Right atrium auricular region (tissue), 2 donors: ENCODE data around the gene TMCO2. TPM values are rescaled to one million over a fixed set of nuclear protein-coding genes. Genes with fewer than 3 reads are reported as not detected.
A peak's percentile ranks its signal among the peaks of the same experiment; 100 is the strongest.

Source experiments
- DNase-seq: peaks from one replicate; pipeline ENCODE4 v3.0.0-alpha.2; 2019; ENCODE audit warnings: low spot score
- H3K27ac ChIP-seq, 2 donors: fragments of 200-600 bp; sonication (generic); 1 replicate in 1 of 2; 2 replicates in 1 of 2; pipeline ENCODE4 v1.5.1; 2016 to 2019
- H3K27me3 ChIP-seq, 2 donors: fragments of 200-600 bp; sonication (generic); one replicate each; pipeline versions ENCODE4 v1.5.1 to v1.6.0; 2017 to 2019
- H3K36me3 ChIP-seq: fragments of 200-600 bp; sonication (generic); one replicate; pipeline ENCODE4 v1.5.1; 2016
- H3K4me1 ChIP-seq, 2 donors: fragments of 200-600 bp; sonication (generic); one replicate each; pipeline versions ENCODE4 v1.5.1 to v1.6.0; 2017 to 2019
- H3K4me3 ChIP-seq, 2 donors: fragments of 200-600 bp; sonication (generic); 1 replicate in 1 of 2; 2 replicates in 1 of 2; pipeline ENCODE4 v1.5.1; 2017 to 2019; ENCODE audit warnings: mild to moderate bottlenecking in 1 of 2, moderate library complexity in 1 of 2
- H3K9me3 ChIP-seq, 2 donors: fragments of 200-600 bp; sonication (generic); one replicate each; pipeline ENCODE4 v1.5.1; 2019
- total RNA-seq, 2 donors: library from RNA; depleted of rRNA; stranded (reverse); fragments of >200 nt; gene quantifications; one replicate each; pipeline ENCODE4 v1.1.0, GENCODE V29; 2016
- TF ChIP-seq, protein P1 (sequence below), 2 donors: fragments of 200-600 bp; sonication (generic); IDR thresholded peaks; one replicate each; pipeline ENCODE4 v1.5.1; 2019; ENCODE audit warnings: antibody characterized with exemption in 2 of 2

TMCO2 gene
- total RNA-seq, 2 donors from 2014 or later: not detected

DNA sequence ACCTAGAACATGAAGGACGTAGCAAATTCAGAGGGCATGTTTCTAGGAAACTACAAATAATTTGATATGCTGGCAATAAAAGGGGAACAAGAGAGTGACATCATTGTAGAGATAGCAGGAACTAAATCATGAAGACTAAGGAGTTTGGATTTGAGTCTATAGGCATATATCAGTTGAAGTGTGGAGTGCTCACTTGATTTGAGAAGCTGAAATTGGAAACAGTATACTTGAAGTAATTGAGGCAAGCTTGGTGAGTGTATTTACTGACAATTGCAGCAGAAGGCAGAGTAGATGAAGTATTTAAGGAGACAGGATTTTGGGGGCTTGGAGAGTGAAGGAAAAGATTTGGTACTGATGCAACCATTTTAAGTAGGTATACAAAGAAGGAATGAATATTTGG lies 6.4 kb upstream of the TMCO2 start:
- DNase-seq: no peak
- no peak overlapping the region for H3K4me3 ChIP-seq
- no peaks in the 10 kb centered on the region for H3K9me3 ChIP-seq
- peaks cover 9% of the 10 kb centered on the region for H3K36me3 ChIP-seq
- H3K27ac ChIP-seq: no peak overlapping the region
- no peaks in the 10 kb centered on the region for H3K27me3 ChIP-seq
- peaks cover 0 to 5% of the 10 kb centered on the region in 2 donors for H3K4me1 ChIP-seq
- TF ChIP-seq, protein P1, sequence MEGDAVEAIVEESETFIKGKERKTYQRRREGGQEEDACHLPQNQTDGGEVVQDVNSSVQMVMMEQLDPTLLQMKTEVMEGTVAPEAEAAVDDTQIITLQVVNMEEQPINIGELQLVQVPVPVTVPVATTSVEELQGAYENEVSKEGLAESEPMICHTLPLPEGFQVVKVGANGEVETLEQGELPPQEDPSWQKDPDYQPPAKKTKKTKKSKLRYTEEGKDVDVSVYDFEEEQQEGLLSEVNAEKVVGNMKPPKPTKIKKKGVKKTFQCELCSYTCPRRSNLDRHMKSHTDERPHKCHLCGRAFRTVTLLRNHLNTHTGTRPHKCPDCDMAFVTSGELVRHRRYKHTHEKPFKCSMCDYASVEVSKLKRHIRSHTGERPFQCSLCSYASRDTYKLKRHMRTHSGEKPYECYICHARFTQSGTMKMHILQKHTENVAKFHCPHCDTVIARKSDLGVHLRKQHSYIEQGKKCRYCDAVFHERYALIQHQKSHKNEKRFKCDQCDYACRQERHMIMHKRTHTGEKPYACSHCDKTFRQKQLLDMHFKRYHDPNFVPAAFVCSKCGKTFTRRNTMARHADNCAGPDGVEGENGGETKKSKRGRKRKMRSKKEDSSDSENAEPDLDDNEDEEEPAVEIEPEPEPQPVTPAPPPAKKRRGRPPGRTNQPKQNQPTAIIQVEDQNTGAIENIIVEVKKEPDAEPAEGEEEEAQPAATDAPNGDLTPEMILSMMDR (IDR thresholded peaks at IDR 0.05): no peak

- Histone ChIP-seq H3K4me1 (peaks cover 0 to 5% of the 10 kb centered on the region in 2 donors), H3K9me3 (no peaks in the 10 kb centered on the region), H3K27me3 (no peaks in the 10 kb centered on the region), H3K4me3 (no peak overlapping the region), H3K36me3 (no peaks in the 10 kb centered on the region), H3K27ac (no peak overlapping the region)
- no peak for DNase-seq
- TF ChIP-seq, protein P1 (IDR thresholded peaks at IDR 0.05): no peak
These were observed 4.4 kb upstream of the TMCO2 start for GRCh38 chr1:40243351-40243750.

DNA sequence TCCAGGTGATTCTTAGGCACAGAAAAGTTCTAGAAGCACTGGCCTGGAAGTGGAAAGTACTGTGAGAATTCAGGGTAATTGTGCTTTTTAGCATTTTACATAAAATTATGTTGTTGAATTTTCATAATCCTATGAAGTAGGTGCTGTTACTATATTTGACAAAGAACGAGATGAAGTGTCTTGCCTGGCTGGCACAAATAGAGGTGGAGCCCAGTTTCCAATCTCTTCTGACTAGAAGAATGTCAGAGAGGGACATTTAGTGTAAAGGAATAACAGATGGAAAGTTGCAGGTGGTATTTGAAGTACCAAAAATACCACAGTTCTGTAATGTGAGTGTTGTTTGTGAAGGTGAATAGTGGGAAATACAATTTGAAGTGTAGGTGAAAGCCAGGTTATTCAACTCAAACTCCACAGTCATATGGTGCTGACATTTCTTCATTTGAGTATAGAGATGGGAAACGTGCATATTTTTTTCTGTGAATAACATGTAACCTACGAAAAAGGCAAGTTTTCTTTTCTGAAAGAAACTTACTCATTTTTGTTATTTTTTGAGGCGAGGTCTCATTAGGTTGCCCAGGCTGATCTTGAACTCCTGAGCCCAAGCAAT lies 3.5 kb upstream of the TMCO2 start:
- DNase-seq: no peak
- no peaks in the 10 kb centered on the region for H3K27me3 ChIP-seq
- TF ChIP-seq, protein P1 (IDR thresholded peaks at IDR 0.05): no peak
- no peak overlapping the region for H3K4me3 ChIP-seq
- peaks cover 0 to 5% of the 10 kb centered on the region in 2 donors for H3K4me1 ChIP-seq
- H3K27ac ChIP-seq: peak overlapping the region; percentile 27 to 39
- no peaks in the 10 kb centered on the region for H3K9me3 ChIP-seq
- H3K36me3 ChIP-seq: no peaks in the 10 kb centered on the region

GRCh38 chr1:40245686-40246085 lies 2.1 kb upstream of the TMCO2 start:
- no peaks in the 10 kb centered on the region for H3K27me3 ChIP-seq
- peaks cover 0 to 5% of the 10 kb centered on the region in 2 donors for H3K4me1 ChIP-seq
- H3K36me3 ChIP-seq: no peaks in the 10 kb centered on the region
- no peak overlapping the region for H3K4me3 ChIP-seq
- no peak for DNase-seq
- H3K9me3 ChIP-seq: no peaks in the 10 kb centered on the region
- TF ChIP-seq, protein P1 (IDR thresholded peaks at IDR 0.05): no peak
- no peak overlapping the region for H3K27ac ChIP-seq

DNA sequence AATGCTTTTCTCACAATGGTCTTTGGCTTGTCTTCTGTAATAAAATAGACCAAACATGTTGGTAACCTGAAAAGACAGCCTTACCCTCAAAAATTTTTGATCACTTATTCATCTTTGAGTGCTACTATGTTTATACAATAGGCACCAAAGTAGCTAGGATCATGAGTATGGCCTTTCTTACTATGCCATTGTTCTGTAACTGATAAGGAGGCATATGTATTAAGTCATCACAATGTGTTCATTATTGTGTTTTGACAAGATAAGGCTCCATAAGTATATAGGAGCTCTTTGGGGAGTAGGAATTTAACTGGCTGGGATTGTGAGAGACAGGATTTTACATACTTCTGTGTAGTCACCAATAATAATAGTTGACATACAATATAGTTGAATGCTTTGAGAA lies 675 bp downstream of the TMCO2 start:
- TF ChIP-seq, protein P1 (IDR thresholded peaks at IDR 0.05): no peak
- Histone ChIP-seq H3K4me1 (peaks cover 0 to 5% of the 10 kb centered on the region in 2 donors), H3K36me3 (no peaks in the 10 kb centered on the region), H3K27ac (no peak overlapping the region), H3K4me3 (no peak overlapping the region), H3K9me3 (no peaks in the 10 kb centered on the region), H3K27me3 (no peaks in the 10 kb centered on the region)
- DNase-seq: no peak

- Histone ChIP-seq H3K27ac (no peak overlapping the region), H3K27me3 (no peaks in the 10 kb centered on the region), H3K4me1 (peaks cover 0 to 12% of the 10 kb centered on the region in 2 donors), H3K9me3 (no peaks in the 10 kb centered on the region), H3K36me3 (no peaks in the 10 kb centered on the region), H3K4me3 (no peak overlapping the region)
- no peak for DNase-seq
- TF ChIP-seq, protein P1 (IDR thresholded peaks at IDR 0.05): no peak
These were observed 3.7 kb downstream of the TMCO2 start for GRCh38 chr1:40251456-40251855.
